ENCODE measurements around the gene MBOAT2. TPM values are rescaled to one million over a fixed set of nuclear protein-coding genes. Genes with fewer than 3 reads are reported as not detected.

MBOAT2 gene
- total RNA-seq, 1 experiment from 2014 or later = 65.1 TPM

- POLR2A ChIA-PET (ENCODE audit: low non-redundant PET) = no interaction called here
- H3K4me3 ChIP-seq (ENCODE audit: low read depth, low read length, poor library complexity, severe bottlenecking) = no peak overlapping the region
- H3K27ac ChIP-seq (ENCODE audit: low read depth, low read length, poor library complexity, severe bottlenecking) = no peak overlapping the region
- no peaks in the 10 kb centered on the region for H3K36me3 ChIP-seq (ENCODE audit: insufficient read depth, low read length, poor library complexity, severe bottlenecking)
- intact Hi-C loops (cut with micrococcal nuclease; ENCODE audit: unreplicated experiment) = no loop called here
- CTCF ChIA-PET = no interaction called here
- DNase-seq (ENCODE audit: low spot score) = no peak
- no peaks in the 10 kb centered on the region for H3K9me3 ChIP-seq (ENCODE audit: low read depth, low read length, poor library complexity, severe bottlenecking)
- no peaks in the 10 kb centered on the region for H3K27me3 ChIP-seq (replicated peaks; ENCODE audit: insufficient read depth, low read depth, low read length, poor library complexity)
- no TSS peak for BruUV-seq (replicated peaks)
- H3K4me1 ChIP-seq (ENCODE audit: insufficient read depth, low read length, poor library complexity, severe bottlenecking) = peaks cover 3% of the 10 kb centered on the region
- no peak for TF ChIP-seq EZH2 (IDR thresholded peaks at IDR 0.05; ENCODE audit: borderline replicate concordance, low read depth, low read length, poor library complexity, severe bottlenecking)
- TF ChIP-seq CTCF (conservative IDR thresholded peaks at IDR 0.05; ENCODE audit: low read depth, low read length) = no peak
These were observed 40.6 kb downstream of the MBOAT2 start for GRCh38 chr2:8962890-8963289.

GRCh38 chr2:8957628-8958027, 45.9 kb downstream of the MBOAT2 start:
- no peak overlapping the region for H3K4me3 ChIP-seq (ENCODE audit: low read depth, low read length, poor library complexity, severe bottlenecking)
- TF ChIP-seq CTCF (conservative IDR thresholded peaks at IDR 0.05; ENCODE audit: low read depth, low read length) = no peak
- no peak for TF ChIP-seq EZH2 (IDR thresholded peaks at IDR 0.05; ENCODE audit: borderline replicate concordance, low read depth, low read length, poor library complexity, severe bottlenecking)
- DNase-seq (ENCODE audit: low spot score) = no peak
- peaks cover 20% of the 10 kb centered on the region for H3K9me3 ChIP-seq (ENCODE audit: low read depth, low read length, poor library complexity, severe bottlenecking)
- no peaks in the 10 kb centered on the region for H3K36me3 ChIP-seq (ENCODE audit: insufficient read depth, low read length, poor library complexity, severe bottlenecking)
- CTCF ChIA-PET = no interaction called here
- no peaks in the 10 kb centered on the region for H3K27me3 ChIP-seq (replicated peaks; ENCODE audit: insufficient read depth, low read depth, low read length, poor library complexity)
- H3K27ac ChIP-seq (ENCODE audit: low read depth, low read length, poor library complexity, severe bottlenecking) = no peak overlapping the region
- POLR2A ChIA-PET (ENCODE audit: low non-redundant PET) = interaction anchor here (0.6 kb wide), 1 partner anchor 1786 kb away, joined by 3 read pairs; no protein-coding TSS in a partner anchor
- intact Hi-C loops (cut with micrococcal nuclease; ENCODE audit: unreplicated experiment) = no loop called here
- BruUV-seq (replicated peaks) = no TSS peak
- peaks cover 3% of the 10 kb centered on the region for H3K4me1 ChIP-seq (ENCODE audit: insufficient read depth, low read length, poor library complexity, severe bottlenecking)

GRCh38 chr2:8956774-8957173, 46.7 kb downstream of the MBOAT2 start:
- Histone ChIP-seq H3K36me3 (ENCODE audit: insufficient read depth, low read length, poor library complexity, severe bottlenecking) (no peaks in the 10 kb centered on the region), H3K27ac (ENCODE audit: low read depth, low read length, poor library complexity, severe bottlenecking) (no peak overlapping the region), H3K9me3 (ENCODE audit: low read depth, low read length, poor library complexity, severe bottlenecking) (peaks cover 26% of the 10 kb centered on the region), H3K27me3 (replicated peaks; ENCODE audit: insufficient read depth, low read depth, low read length, poor library complexity) (no peaks in the 10 kb centered on the region), H3K4me3 (ENCODE audit: low read depth, low read length, poor library complexity, severe bottlenecking) (no peak overlapping the region), H3K4me1 (ENCODE audit: insufficient read depth, low read length, poor library complexity, severe bottlenecking) (peaks cover 3% of the 10 kb centered on the region)
- no peak for DNase-seq (ENCODE audit: low spot score)
- intact Hi-C loops (cut with micrococcal nuclease; ENCODE audit: unreplicated experiment) = no loop called here
- ChIA-PET CTCF (no interaction called here), POLR2A (ENCODE audit: low non-redundant PET) (no interaction called here)
- TF ChIP-seq EZH2 (IDR thresholded peaks at IDR 0.05; ENCODE audit: borderline replicate concordance, low read depth, low read length, poor library complexity, severe bottlenecking) (no peak), CTCF (conservative IDR thresholded peaks at IDR 0.05; ENCODE audit: low read depth, low read length) (no peak; the same call in 1 of the 2 replicates)
- BruUV-seq (replicated peaks) = no TSS peak
